ENCODE measurements around the gene KCNIP4.

GRCh38 chr4:21384609-21385008, 564.0 kb downstream of the KCNIP4 start:
- TF ChIP-seq FOXM1 (IDR thresholded peaks at IDR 0.05; ENCODE audit: borderline replicate concordance) = no peak
- no peak for TF ChIP-seq BHLHE40 (IDR thresholded peaks at IDR 0.05; ENCODE audit: borderline replicate concordance)
- no peak for TF ChIP-seq L3MBTL2 (conservative IDR thresholded peaks at IDR 0.05)
- no peak for TF ChIP-seq SP1 (IDR thresholded peaks at IDR 0.05)
- no peak for TF ChIP-seq LEF1 (IDR thresholded peaks at IDR 0.05; ENCODE audit: borderline replicate concordance)
- no peak for TF ChIP-seq TARDBP (IDR thresholded peaks at IDR 0.05)
- TF ChIP-seq CTBP1 (IDR thresholded peaks at IDR 0.05; ENCODE audit: borderline replicate concordance) = no peak

Data from HEK293T (cell line).